ENCODE data around the gene DNAJC4. TPM values are rescaled to one million over a fixed set of nuclear protein-coding genes. Genes with fewer than 3 reads are reported as not detected.

Gene DNAJC4
- total and polyA plus RNA-seq, 2 donors from 2014 or later = 31.1 to 102 TPM

DNA sequence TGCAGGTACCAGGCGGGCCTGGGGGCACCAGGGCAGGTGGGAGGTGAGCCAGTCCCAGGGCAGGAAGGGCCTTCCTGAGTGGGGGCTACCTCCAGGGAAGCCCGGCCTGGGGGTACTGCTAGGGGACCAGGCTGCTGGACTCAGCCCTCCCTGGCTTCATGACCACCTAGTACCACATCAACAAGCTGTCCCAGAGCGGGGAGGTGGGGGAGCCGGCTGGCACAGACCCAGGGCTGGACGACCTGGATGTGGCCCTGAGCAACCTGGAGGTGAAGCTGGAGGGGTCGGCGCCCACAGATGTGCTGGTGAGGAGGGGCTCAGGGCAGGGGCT is 11.0 kb upstream of the DNAJC4 start:
- FAIRE-seq = no peak

DNA sequence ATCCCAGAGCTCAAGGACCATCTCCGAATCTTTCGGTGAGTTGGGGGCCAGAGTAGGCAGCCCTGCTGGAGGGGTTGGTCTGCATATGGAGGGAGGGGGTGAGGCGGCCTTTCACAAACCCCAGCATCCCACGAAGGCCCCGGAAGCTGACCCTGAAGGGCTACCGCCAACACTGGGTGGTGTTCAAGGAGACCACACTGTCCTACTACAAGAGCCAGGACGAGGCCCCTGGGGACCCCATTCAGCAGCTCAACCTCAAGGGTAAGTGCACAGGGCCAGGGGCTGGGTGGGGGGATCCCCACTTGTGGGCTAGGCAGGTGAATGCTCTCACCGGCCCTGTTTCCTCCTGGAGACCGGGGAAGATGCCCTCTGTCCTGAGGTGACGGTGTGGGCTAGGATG is 10.6 kb upstream of the DNAJC4 start:
- no peak overlapping the region for H3K9ac ChIP-seq (ENCODE audit: low read length in 3 of 3)
- intact Hi-C loops (cut with DNase I) = no loop called here
- H3K36me3 ChIP-seq (ENCODE audit: control insufficient read depth in 2 of 3, insufficient read depth in 3 of 3, low read length in 3 of 3) = no peaks in the 10 kb centered on the region
- TF ChIP-seq, protein P1, sequence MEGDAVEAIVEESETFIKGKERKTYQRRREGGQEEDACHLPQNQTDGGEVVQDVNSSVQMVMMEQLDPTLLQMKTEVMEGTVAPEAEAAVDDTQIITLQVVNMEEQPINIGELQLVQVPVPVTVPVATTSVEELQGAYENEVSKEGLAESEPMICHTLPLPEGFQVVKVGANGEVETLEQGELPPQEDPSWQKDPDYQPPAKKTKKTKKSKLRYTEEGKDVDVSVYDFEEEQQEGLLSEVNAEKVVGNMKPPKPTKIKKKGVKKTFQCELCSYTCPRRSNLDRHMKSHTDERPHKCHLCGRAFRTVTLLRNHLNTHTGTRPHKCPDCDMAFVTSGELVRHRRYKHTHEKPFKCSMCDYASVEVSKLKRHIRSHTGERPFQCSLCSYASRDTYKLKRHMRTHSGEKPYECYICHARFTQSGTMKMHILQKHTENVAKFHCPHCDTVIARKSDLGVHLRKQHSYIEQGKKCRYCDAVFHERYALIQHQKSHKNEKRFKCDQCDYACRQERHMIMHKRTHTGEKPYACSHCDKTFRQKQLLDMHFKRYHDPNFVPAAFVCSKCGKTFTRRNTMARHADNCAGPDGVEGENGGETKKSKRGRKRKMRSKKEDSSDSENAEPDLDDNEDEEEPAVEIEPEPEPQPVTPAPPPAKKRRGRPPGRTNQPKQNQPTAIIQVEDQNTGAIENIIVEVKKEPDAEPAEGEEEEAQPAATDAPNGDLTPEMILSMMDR (IDR thresholded peaks at IDR 0.05; ENCODE audit: borderline replicate concordance, extremely low read depth, insufficient read depth) = no peak
- no peak for FAIRE-seq
- DNase-seq = peak in 1 of 5 donors; percentile 34
- H3K27me3 ChIP-seq (ENCODE audit: control insufficient read depth, insufficient read depth, low read length) = no peaks in the 10 kb centered on the region
- H3K27ac ChIP-seq (ENCODE audit: low read depth in 2 of 2, low read length in 2 of 2) = no peak overlapping the region
- no peaks in the 10 kb centered on the region for H3K9me3 ChIP-seq (ENCODE audit: control insufficient read depth in 2 of 3, insufficient read depth in 1 of 3, low read length in 3 of 3)
- no peak overlapping the region for H3K4me3 ChIP-seq (ENCODE audit: low read length in 3 of 3)
- H3K4me1 ChIP-seq (ENCODE audit: control insufficient read depth in 2 of 3, insufficient read depth in 2 of 3, low read depth in 1 of 3, low read length in 3 of 3) = peaks cover 0 to 1% (median 0%) of the 10 kb centered on the region in 3 donors

More for the DNA sequence above, 11.0 kb upstream of the DNAJC4 start:
- Histone ChIP-seq H3K4me1 (ENCODE audit: control insufficient read depth in 2 of 3, insufficient read depth in 2 of 3, low read depth in 1 of 3, low read length in 3 of 3) (no peaks in the 10 kb centered on the region), H3K9ac (ENCODE audit: low read length in 3 of 3) (no peak overlapping the region), H3K36me3 (ENCODE audit: control insufficient read depth in 2 of 3, insufficient read depth in 3 of 3, low read length in 3 of 3) (no peaks in the 10 kb centered on the region), H3K27me3 (ENCODE audit: control insufficient read depth, insufficient read depth, low read length) (no peaks in the 10 kb centered on the region), H3K27ac (ENCODE audit: low read depth in 2 of 2, low read length in 2 of 2) (no peak overlapping the region), H3K9me3 (ENCODE audit: control insufficient read depth in 2 of 3, insufficient read depth in 1 of 3, low read length in 3 of 3) (no peaks in the 10 kb centered on the region), H3K4me3 (ENCODE audit: low read length in 3 of 3) (no peak overlapping the region)
- DNase-seq = peak in 1 of 5 donors; percentile 51
- intact Hi-C loops (cut with DNase I) = no loop called here
- TF ChIP-seq, protein P1 (IDR thresholded peaks at IDR 0.05; ENCODE audit: borderline replicate concordance, extremely low read depth, insufficient read depth) = no peak

DNA sequence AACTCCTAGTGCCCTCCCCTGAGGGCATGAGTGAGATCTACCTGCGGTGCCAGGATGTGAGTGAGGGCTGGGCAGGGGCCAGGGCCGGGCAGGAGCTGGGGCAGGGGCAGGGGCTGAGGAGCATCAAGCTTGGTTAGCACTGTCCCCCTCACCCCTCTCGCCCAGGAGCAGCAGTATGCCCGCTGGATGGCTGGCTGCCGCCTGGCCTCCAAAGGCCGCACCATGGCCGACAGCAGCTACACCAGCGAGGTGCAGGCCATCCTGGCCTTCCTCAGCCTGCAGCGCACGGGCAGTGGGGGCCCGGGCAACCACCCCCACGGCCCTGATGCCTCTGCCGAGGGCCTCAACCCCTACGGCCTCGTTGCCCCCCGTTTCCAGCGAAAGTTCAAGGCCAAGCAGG is 10.1 kb upstream of the DNAJC4 start:
- Histone ChIP-seq H3K9ac (ENCODE audit: low read length in 3 of 3) (no peak overlapping the region), H3K4me1 (ENCODE audit: control insufficient read depth in 2 of 3, insufficient read depth in 2 of 3, low read depth in 1 of 3, low read length in 3 of 3) (peaks cover 0 to 7% (median 0%) of the 10 kb centered on the region in 3 donors), H3K36me3 (ENCODE audit: control insufficient read depth in 2 of 3, insufficient read depth in 3 of 3, low read length in 3 of 3) (no peaks in the 10 kb centered on the region), H3K9me3 (ENCODE audit: control insufficient read depth in 2 of 3, insufficient read depth in 1 of 3, low read length in 3 of 3) (no peaks in the 10 kb centered on the region), H3K4me3 (ENCODE audit: low read length in 3 of 3) (no peak overlapping the region), H3K27ac (ENCODE audit: low read depth in 2 of 2, low read length in 2 of 2) (no peak overlapping the region), H3K27me3 (ENCODE audit: control insufficient read depth, insufficient read depth, low read length) (no peaks in the 10 kb centered on the region)
- FAIRE-seq (no peak), DNase-seq (peak in 1 of 5 donors; percentile 72)
- intact Hi-C loops (cut with DNase I) = no loop called here
- TF ChIP-seq, protein P1 (IDR thresholded peaks at IDR 0.05; ENCODE audit: borderline replicate concordance, extremely low read depth, insufficient read depth) = no peak

DNA sequence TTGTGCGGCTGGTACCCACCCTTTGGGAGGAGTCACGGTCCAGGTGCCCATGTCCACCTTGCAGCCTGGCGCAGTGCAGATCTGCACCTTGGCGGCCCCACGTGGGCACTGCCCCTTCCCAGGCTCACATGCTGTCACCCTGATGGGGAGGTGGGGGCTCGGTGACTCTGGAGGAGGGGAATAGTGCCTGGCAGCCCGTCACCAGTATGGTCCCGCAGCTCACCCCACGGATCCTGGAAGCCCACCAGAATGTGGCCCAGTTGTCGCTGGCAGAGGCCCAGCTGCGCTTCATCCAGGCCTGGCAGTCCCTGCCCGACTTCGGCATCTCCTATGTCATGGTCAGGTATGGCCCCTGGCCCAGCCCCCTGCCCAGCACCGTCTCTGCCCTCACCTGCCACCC is 9.6 kb upstream of the DNAJC4 start:
- Histone ChIP-seq H3K9me3 (ENCODE audit: control insufficient read depth in 2 of 3, insufficient read depth in 1 of 3, low read length in 3 of 3) (no peaks in the 10 kb centered on the region), H3K36me3 (ENCODE audit: control insufficient read depth in 2 of 3, insufficient read depth in 3 of 3, low read length in 3 of 3) (no peaks in the 10 kb centered on the region), H3K4me3 (ENCODE audit: low read length in 3 of 3) (no peak overlapping the region), H3K4me1 (ENCODE audit: control insufficient read depth in 2 of 3, insufficient read depth in 2 of 3, low read depth in 1 of 3, low read length in 3 of 3) (peaks cover 0 to 9% (median 0%) of the 10 kb centered on the region in 3 donors), H3K27ac (ENCODE audit: low read depth in 2 of 2, low read length in 2 of 2) (no peak overlapping the region), H3K27me3 (ENCODE audit: control insufficient read depth, insufficient read depth, low read length) (no peaks in the 10 kb centered on the region), H3K9ac (ENCODE audit: low read length in 3 of 3) (no peak overlapping the region)
- DNase-seq (peak in 1 of 5 donors; percentile 48), FAIRE-seq (no peak)
- intact Hi-C loops (cut with DNase I) = no loop called here
- TF ChIP-seq, protein P1 (IDR thresholded peaks at IDR 0.05; ENCODE audit: borderline replicate concordance, extremely low read depth, insufficient read depth) = no peak
